Ovary (tissue), 3 donors: ENCODE measurements around the gene ISG15.

ENCODE experiments used
- CTCF ChIP-seq, 3 donors: fragments of 450-650 bp in 2 of 3; fragments of 200-600 bp in 1 of 3; IDR thresholded peaks; one replicate each; pipeline versions ENCODE4 v1.5.1 to v1.8.0; 2016 to 2022; ENCODE audit warnings: antibody characterized with exemption in 3 of 3, mild to moderate bottlenecking in 1 of 3
- EP300 ChIP-seq: sonication (generic); formaldehyde crosslinking; IDR thresholded peaks from one replicate; pipeline ENCODE4 v1.6.1; 2017; ENCODE audit warnings: antibody characterized with exemption
- POLR2A ChIP-seq: fragments of 450-650 bp; IDR thresholded peaks from one replicate; pipeline ENCODE4 v1.6.1; 2017; ENCODE audit warnings: antibody characterized with exemption, mild to moderate bottlenecking, moderate library complexity
- donor health status: DM: no; HTN: no; CAD: no.

DNA sequence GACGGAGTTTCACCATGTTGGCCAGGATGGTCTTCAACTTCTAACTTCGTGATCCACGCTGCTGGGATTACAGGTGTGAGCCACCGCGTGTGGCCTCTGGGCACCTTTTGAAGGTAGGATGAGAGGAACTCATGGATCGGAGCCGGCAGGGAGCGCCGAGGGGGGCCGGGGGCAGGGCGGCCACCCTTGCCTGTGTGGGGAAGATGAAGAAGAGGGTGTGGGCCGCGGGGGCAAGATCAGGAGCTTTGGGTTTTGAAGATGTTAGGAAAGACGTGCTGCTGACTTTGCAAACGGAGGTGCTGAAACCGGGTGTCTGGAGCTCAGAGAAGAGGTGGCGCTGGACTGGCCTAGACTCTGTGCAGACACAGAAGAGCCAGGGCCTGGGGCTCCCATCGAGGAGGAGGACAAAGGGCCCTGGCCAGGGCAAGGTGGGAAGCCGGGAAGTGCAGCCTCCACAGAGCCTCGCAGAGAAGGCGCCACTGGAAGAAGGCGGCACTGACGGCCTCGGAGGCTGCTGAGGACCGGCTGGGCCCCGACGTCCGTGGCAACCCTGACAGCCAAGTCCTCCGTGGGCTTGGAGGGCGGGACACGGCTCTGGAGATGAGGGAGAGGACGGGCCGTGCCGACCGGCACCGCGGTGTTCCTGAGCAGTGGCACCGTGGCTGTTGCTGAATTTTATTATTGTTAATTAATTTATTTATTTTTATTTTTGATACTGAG, 47.1 kb downstream of the ISG15 start:
- TF ChIP-seq CTCF (IDR thresholded peaks at IDR 0.05) (no peak), EP300 (no peak), POLR2A (no peak)
